ENCODE results near the gene GOLGA6D.
A peak's percentile ranks its signal among the peaks of the same experiment; 100 is the strongest.
"Not testable (repeated sequence)": the region's sequence is repeated elsewhere in the genome, so short reads cannot be mapped to it uniquely, and the experiment has no call there.

The GOLGA6D gene

GRCh38 chr15:75327491-75327890, 44.9 kb downstream of the GOLGA6D start:
- intact Hi-C loops (cut with DNase I), result no loop called here
- no peak for DNase-seq

GRCh38 chr15:75328493-75329314, 46.1 kb downstream of the GOLGA6D start:
- DNase-seq, result no peak
- intact Hi-C loops (cut with DNase I), result no loop called here

- no peak for DNase-seq
- intact Hi-C loops (cut with DNase I), result no loop called here
Observed at GRCh38 chr15:75329571-75329970, 46.9 kb downstream of the GOLGA6D start.

GRCh38 chr15:75332093-75332492, 49.5 kb downstream of the GOLGA6D start:
- DNase-seq; intact Hi-C loops (cut with DNase I): not testable (repeated sequence)

GRCh38 chr15:75333654-75334419, 51.2 kb downstream of the GOLGA6D start:
- intact Hi-C loops (cut with DNase I); DNase-seq: not testable (repeated sequence)

GRCh38 chr15:75335313-75335704, 52.7 kb downstream of the GOLGA6D start:
- no peak for DNase-seq
- intact Hi-C loops (cut with DNase I), result no loop called here

- DNase-seq, result peak; percentile 92 to 99 (median 96)
- intact Hi-C loops (cut with DNase I), result no loop called here
Observed at GRCh38 chr15:75335705-75336355, 53.2 kb downstream of the GOLGA6D start, which contains the start of gene COMMD4. Gene COMMD4 (plus strand): TSS chr15:75336063. CDS start chr15:75336090, 27 bp downstream.

GRCh38 chr15:75338661-75339240, 56.1 kb downstream of the GOLGA6D start:
- intact Hi-C loops (cut with DNase I), result no loop called here
- no peak for DNase-seq

GRCh38 chr15:75339531-75340240, 57.1 kb downstream of the GOLGA6D start:
- intact Hi-C loops (cut with DNase I), result no loop called here
- DNase-seq, result no peak

- intact Hi-C loops (cut with DNase I), result no loop called here
- no peak for DNase-seq
Observed at GRCh38 chr15:75342221-75342620, 59.6 kb downstream of the GOLGA6D start.

GRCh38 chr15:75343953-75344352, 61.3 kb downstream of the GOLGA6D start:
- intact Hi-C loops (cut with DNase I), result not testable (repeated sequence)
- peak in 11 of 42 donors; percentile 23 to 78 (median 35) for DNase-seq

Data from head of caudate nucleus (tissue), 42 donors.